ENCODE data around the gene KAZN.

KAZN gene

GRCh38 chr1:14986168-14986567, 387.7 kb downstream of the KAZN start:
- TF ChIP-seq CTCF (IDR thresholded peaks at IDR 0.05; ENCODE audit: low read length) (no peak), EZH2 (IDR thresholded peaks at IDR 0.05; ENCODE audit: borderline replicate concordance, low read length) (no peak)
- Histone ChIP-seq H3K27me3 (ENCODE audit: insufficient read depth, low read length) (no peaks in the 10 kb centered on the region), H3K9ac (ENCODE audit: low read length) (no peak overlapping the region), H3K4me2 (ENCODE audit: low read length) (no peak overlapping the region), H3K27ac (ENCODE audit: low read depth, low read length, poor library complexity, severe bottlenecking) (no peak overlapping the region), H3K4me3 (ENCODE audit: low read depth, low read length, poor library complexity, severe bottlenecking) (no peak overlapping the region), H3K4me1 (ENCODE audit: insufficient read depth, low read length, severe bottlenecking) (no peaks in the 10 kb centered on the region), H3F3A (ENCODE audit: insufficient read depth, low read length) (no peaks in the 10 kb centered on the region), H3K9me3 (ENCODE audit: low read length) (no peaks in the 10 kb centered on the region), H3K36me3 (ENCODE audit: insufficient read depth, low read length) (no peaks in the 10 kb centered on the region), H3K9me2 (ENCODE audit: low read depth, low read length) (no peaks in the 10 kb centered on the region), H2AFZ (ENCODE audit: low read length) (no peak overlapping the region), H3K79me2 (ENCODE audit: insufficient read depth, low read length) (no peaks in the 10 kb centered on the region), H4K20me1 (ENCODE audit: insufficient read depth, low read length) (no peaks in the 10 kb centered on the region)

- no peak for TF ChIP-seq EZH2 (IDR thresholded peaks at IDR 0.05; ENCODE audit: borderline replicate concordance, low read length)
- TF ChIP-seq CTCF (IDR thresholded peaks at IDR 0.05; ENCODE audit: low read length) = no peak
- H3K27me3 ChIP-seq (ENCODE audit: insufficient read depth, low read length) = no peaks in the 10 kb centered on the region
- no peak overlapping the region for H3K4me3 ChIP-seq (ENCODE audit: low read depth, low read length, poor library complexity, severe bottlenecking)
- no peak overlapping the region for H2AFZ ChIP-seq (ENCODE audit: low read length)
- H3K9me2 ChIP-seq (ENCODE audit: low read depth, low read length) = no peaks in the 10 kb centered on the region
- no peaks in the 10 kb centered on the region for H3K9me3 ChIP-seq (ENCODE audit: low read length)
- H3F3A ChIP-seq (ENCODE audit: insufficient read depth, low read length) = no peaks in the 10 kb centered on the region
- H3K4me1 ChIP-seq (ENCODE audit: insufficient read depth, low read length, severe bottlenecking) = no peaks in the 10 kb centered on the region
- no peak overlapping the region for H3K4me2 ChIP-seq (ENCODE audit: low read length)
- H3K27ac ChIP-seq (ENCODE audit: low read depth, low read length, poor library complexity, severe bottlenecking) = no peak overlapping the region
- no peak overlapping the region for H3K9ac ChIP-seq (ENCODE audit: low read length)
- H3K79me2 ChIP-seq (ENCODE audit: insufficient read depth, low read length) = no peaks in the 10 kb centered on the region
- no peaks in the 10 kb centered on the region for H3K36me3 ChIP-seq (ENCODE audit: insufficient read depth, low read length)
- no peaks in the 10 kb centered on the region for H4K20me1 ChIP-seq (ENCODE audit: insufficient read depth, low read length)
Observed at GRCh38 chr1:14987829-14988603, 389.5 kb downstream of the KAZN start.

- Histone ChIP-seq H3K79me2 (ENCODE audit: insufficient read depth, low read length) (no peaks in the 10 kb centered on the region), H3K4me1 (ENCODE audit: insufficient read depth, low read length, severe bottlenecking) (no peaks in the 10 kb centered on the region), H3K9me3 (ENCODE audit: low read length) (no peaks in the 10 kb centered on the region), H2AFZ (ENCODE audit: low read length) (no peak overlapping the region), H3K9me2 (ENCODE audit: low read depth, low read length) (no peaks in the 10 kb centered on the region), H3K9ac (ENCODE audit: low read length) (no peak overlapping the region), H3K4me2 (ENCODE audit: low read length) (no peak overlapping the region), H3F3A (ENCODE audit: insufficient read depth, low read length) (no peaks in the 10 kb centered on the region), H3K36me3 (ENCODE audit: insufficient read depth, low read length) (no peaks in the 10 kb centered on the region), H4K20me1 (ENCODE audit: insufficient read depth, low read length) (no peaks in the 10 kb centered on the region), H3K4me3 (ENCODE audit: low read depth, low read length, poor library complexity, severe bottlenecking) (no peak overlapping the region), H3K27ac (ENCODE audit: low read depth, low read length, poor library complexity, severe bottlenecking) (no peak overlapping the region), H3K27me3 (ENCODE audit: insufficient read depth, low read length) (no peaks in the 10 kb centered on the region)
- TF ChIP-seq CTCF (IDR thresholded peaks at IDR 0.05; ENCODE audit: low read length) = no peak
- no peak for TF ChIP-seq EZH2 (IDR thresholded peaks at IDR 0.05; ENCODE audit: borderline replicate concordance, low read length)
Observed at GRCh38 chr1:14988636-14989035, 390.2 kb downstream of the KAZN start.
